Tibial nerve (tissue), 4 donors: ENCODE measurements around the gene PLCB3. TPM values are rescaled to one million over a fixed set of nuclear protein-coding genes. Genes with fewer than 3 reads are reported as not detected.

ENCODE experiments used
- DNase-seq, 2 donors: peaks; one replicate each; pipeline ENCODE4 v3.0.0-alpha.2; 2019; ENCODE audit warnings: low spot score in 2 of 2
- H3K27ac ChIP-seq, 4 donors: fragments of 200-600 bp; sonication (generic) in 3 of 4; one replicate each; pipeline ENCODE4 v1.5.1; 2017 to 2019; ENCODE audit warnings: mild to moderate bottlenecking in 1 of 4
- H3K27me3 ChIP-seq, 2 donors: fragments of 200-600 bp; sonication (generic) in 1 of 2; one replicate each; pipeline versions ENCODE4 v1.5.1 to v1.6.0; 2017 to 2019
- H3K36me3 ChIP-seq, 3 donors: fragments of 200-600 bp; sonication (generic); one replicate each; pipeline ENCODE4 v1.5.1; 2018 to 2019
- H3K4me1 ChIP-seq, 4 donors: fragments of 200-600 bp; sonication (generic) in 3 of 4; one replicate each; pipeline ENCODE4 v1.5.1; 2017 to 2019
- H3K4me3 ChIP-seq, 4 donors: fragments of 200-600 bp; sonication (generic) in 3 of 4; one replicate each; pipeline ENCODE4 v1.5.1; 2017 to 2019; ENCODE audit warnings: mild to moderate bottlenecking in 1 of 4, moderate library complexity in 1 of 4
- H3K9me3 ChIP-seq, 4 donors: fragments of 200-600 bp; sonication (generic) in 3 of 4; one replicate each; pipeline ENCODE4 v1.5.1; 2017 to 2019
- CTCF ChIP-seq, 5 experiments: fragments of 200-600 bp in 3 of 5; fragments of 450-650 bp in 2 of 5; sonication (generic) in 3 of 5; IDR thresholded peaks; one replicate each; pipeline ENCODE4 v1.5.1; 2016 to 2019; ENCODE audit warnings: antibody characterized with exemption in 5 of 5, mild to moderate bottlenecking in 3 of 5, moderate library complexity in 2 of 5
- EP300 ChIP-seq, 2 donors: sonication (generic); formaldehyde crosslinking; IDR thresholded peaks; one replicate each; pipeline ENCODE4 v1.6.1; 2017; ENCODE audit warnings: antibody characterized with exemption in 2 of 2, mild to moderate bottlenecking in 1 of 2
- POLR2A ChIP-seq, 2 donors: fragments of 450-650 bp; IDR thresholded peaks; one replicate each; pipeline ENCODE4 v1.6.1; 2017; ENCODE audit warnings: antibody characterized with exemption in 2 of 2, mild to moderate bottlenecking in 2 of 2, moderate library complexity in 2 of 2
- WGBS, 2 donors: methylation state at CpG; one replicate each; pipeline ENCODE4 v1.1.5; 2018; 5-methylcytosine and 5-hydroxymethylcytosine counted together
- total RNA-seq, 4 donors: library from RNA; depleted of rRNA; stranded (reverse); fragments of >200 nt; gene quantifications; one replicate each; pipeline ENCODE4 v1.1.0, GENCODE V29; 2016

PLCB3 gene
- total RNA-seq, 4 donors from 2014 or later, result 18.0 to 44.4 (median 27.1) TPM

GRCh38 chr11:64208796-64209562, 42.4 kb upstream of the PLCB3 start:
- DNase-seq, result no peak
- 74 to 82% methylated on average over 18 of the region's 18 CpGs for WGBS, 2 donors
- TF ChIP-seq POLR2A (IDR thresholded peaks at IDR 0.05) (no peak), CTCF (IDR thresholded peaks at IDR 0.05) (no peak), EP300 (IDR thresholded peaks at IDR 0.05) (no peak)
- no peak overlapping the region for H3K4me3 ChIP-seq
- H3K4me1 ChIP-seq, result peaks cover 0 to 24% (median 10%) of the 10 kb centered on the region in 4 donors
- peaks cover 0 to 58% (median 0%) of the 10 kb centered on the region in 3 donors for H3K36me3 ChIP-seq
- no peaks in the 10 kb centered on the region for H3K9me3 ChIP-seq
- H3K27me3 ChIP-seq, result no peaks in the 10 kb centered on the region
- H3K27ac ChIP-seq, result peak overlapping the region in 1 of 4 donors; percentile 70

GRCh38 chr11:64209563-64209843, 41.8 kb upstream of the PLCB3 start:
- H3K9me3 ChIP-seq, result no peaks in the 10 kb centered on the region
- no peaks in the 10 kb centered on the region for H3K27me3 ChIP-seq
- peaks cover 0 to 19% (median 7%) of the 10 kb centered on the region in 4 donors for H3K4me1 ChIP-seq
- H3K36me3 ChIP-seq, result peaks cover 0 to 53% (median 0%) of the 10 kb centered on the region in 3 donors
- no peak overlapping the region for H3K4me3 ChIP-seq
- TF ChIP-seq POLR2A (IDR thresholded peaks at IDR 0.05) (no peak), EP300 (IDR thresholded peaks at IDR 0.05) (no peak), CTCF (IDR thresholded peaks at IDR 0.05) (no peak)
- 82 to 87% methylated on average over 8 of the region's 8 CpGs for WGBS, 2 donors
- no peak overlapping the region for H3K27ac ChIP-seq
- no peak for DNase-seq

GRCh38 chr11:64210301-64211020, 40.9 kb upstream of the PLCB3 start:
- H3K4me1 ChIP-seq, result peaks cover 0 to 14% (median 7%) of the 10 kb centered on the region in 4 donors
- no peaks in the 10 kb centered on the region for H3K9me3 ChIP-seq
- 85 to 90% methylated on average over 24 of the region's 24 CpGs for WGBS, 2 donors
- no peak overlapping the region for H3K4me3 ChIP-seq
- H3K36me3 ChIP-seq, result peaks cover 0 to 47% (median 0%) of the 10 kb centered on the region in 3 donors
- H3K27ac ChIP-seq, result no peak overlapping the region
- TF ChIP-seq EP300 (IDR thresholded peaks at IDR 0.05) (no peak), CTCF (IDR thresholded peaks at IDR 0.05) (no peak), POLR2A (IDR thresholded peaks at IDR 0.05) (no peak)
- DNase-seq, result no peak
- no peaks in the 10 kb centered on the region for H3K27me3 ChIP-seq

- no peak overlapping the region for H3K27ac ChIP-seq
- DNase-seq, result no peak
- H3K27me3 ChIP-seq, result no peaks in the 10 kb centered on the region
- H3K4me3 ChIP-seq, result no peak overlapping the region
- no peak for TF ChIP-seq CTCF (IDR thresholded peaks at IDR 0.05)
- TF ChIP-seq EP300 (IDR thresholded peaks at IDR 0.05), result no peak
- H3K9me3 ChIP-seq, result no peaks in the 10 kb centered on the region
- peaks cover 0 to 39% (median 0%) of the 10 kb centered on the region in 3 donors for H3K36me3 ChIP-seq
- peaks cover 0 to 13% (median 2%) of the 10 kb centered on the region in 4 donors for H3K4me1 ChIP-seq
- WGBS, 2 donors, result 80 to 90% methylated on average over 21 to 30 of the region's 30 CpGs
These were observed 40.0 kb upstream of the PLCB3 start for GRCh38 chr11:64211181-64211872.
